Astrocyte (in vitro differentiated cells and primary cell): ENCODE data around the gene ALOX12. TPM values are rescaled to one million over a fixed set of nuclear protein-coding genes. Genes with fewer than 3 reads are reported as not detected.
A peak's percentile ranks its signal among the peaks of the same experiment; 100 is the strongest.
"Not testable (repeated sequence)": the region's sequence is repeated elsewhere in the genome, so short reads cannot be mapped to it uniquely, and the experiment has no call there.

Experiments
- DNase-seq: peaks from one replicate; pipeline ENCODE4 v3.0.0-alpha.2; 2010; ENCODE audit warnings: low read depth
- FAIRE-seq: peaks from 2 replicates; lab custom pipeline; 2011; peaks lifted over from hg19 to GRCh38; lab: Jason Lieb, UNC
- H2AFZ ChIP-seq: 2 replicates; pipeline ENCODE4 v1.6.0; 2012; ENCODE audit warnings: low read depth, low read length, inconsistent platforms
- H3K27ac ChIP-seq: 2 replicates; pipeline ENCODE4 v1.5.1; 2011; ENCODE audit warnings: low read depth, low read length, inconsistent platforms
- H3K27me3 ChIP-seq: 2 replicates; pipeline ENCODE4 v1.6.0; 2011; ENCODE audit warnings: low read length, inconsistent platforms; ENCODE audit not compliant: insufficient read depth
- H3K36me3 ChIP-seq: 2 replicates; pipeline ENCODE4 v1.5.1; 2011; ENCODE audit warnings: low read length, inconsistent platforms; ENCODE audit not compliant: insufficient read depth
- H3K4me1 ChIP-seq: 2 replicates; pipeline ENCODE4 v1.5.1; 2011; ENCODE audit warnings: low read length, inconsistent platforms; ENCODE audit not compliant: insufficient read depth
- H3K4me2 ChIP-seq: 2 replicates; pipeline ENCODE4 v1.6.0; 2012; ENCODE audit warnings: low read length, inconsistent platforms
- H3K4me3 ChIP-seq: 2 replicates; pipeline ENCODE4 v1.5.1; 2011; ENCODE audit warnings: low read depth, mild to moderate bottlenecking, low read length, inconsistent platforms; ENCODE audit not compliant: insufficient read depth
- H3K79me2 ChIP-seq: 2 replicates; pipeline ENCODE4 v1.6.0; 2012; ENCODE audit warnings: mild to moderate bottlenecking, low read length, inconsistent platforms; ENCODE audit not compliant: insufficient read depth
- H3K9ac ChIP-seq: 2 replicates; pipeline ENCODE4 v1.6.0; 2012; ENCODE audit warnings: mild to moderate bottlenecking, low read length, inconsistent platforms
- H3K9me3 ChIP-seq: 2 replicates; pipeline ENCODE4 v1.5.1; 2012; ENCODE audit warnings: low read depth, mild to moderate bottlenecking, low read length, inconsistent platforms; ENCODE audit not compliant: insufficient read depth
- H4K20me1 ChIP-seq: 2 replicates; pipeline ENCODE4 v1.6.0; 2012; ENCODE audit warnings: low read length, inconsistent platforms; ENCODE audit not compliant: insufficient read depth
- H3K27ac Mint-ChIP-seq: one replicate; pipeline ENCODE4 v1.8.0; 2021; ENCODE audit warnings: mild to moderate bottlenecking, mixed read lengths; ENCODE audit not compliant: unreplicated experiment
- H3K27me3 Mint-ChIP-seq: one replicate; pipeline ENCODE4 v1.8.0; 2021; ENCODE audit warnings: low read depth, mixed read lengths; ENCODE audit not compliant: unreplicated experiment
- H3K36me3 Mint-ChIP-seq: one replicate; pipeline ENCODE4 v1.8.0; 2021; ENCODE audit warnings: low read depth, mixed read lengths; ENCODE audit not compliant: unreplicated experiment
- H3K4me1 Mint-ChIP-seq: one replicate; pipeline ENCODE4 v1.8.0; 2021; ENCODE audit warnings: low read depth, mixed read lengths; ENCODE audit not compliant: unreplicated experiment
- H3K4me3 Mint-ChIP-seq: one replicate; pipeline ENCODE4 v1.8.0; 2021; ENCODE audit warnings: mild to moderate bottlenecking, moderate library complexity, mixed read lengths; ENCODE audit not compliant: unreplicated experiment
- H3K9me3 Mint-ChIP-seq: one replicate; pipeline ENCODE4 v1.8.0; 2021; ENCODE audit warnings: mild to moderate bottlenecking, mixed read lengths; ENCODE audit not compliant: unreplicated experiment
- CTCF ChIP-seq: IDR thresholded peaks from 2 replicates; pipeline ENCODE4 v1.5.1; 2011; ENCODE audit warnings: low read depth, mild to moderate bottlenecking, inconsistent platforms, low read length, moderate library complexity; ENCODE audit not compliant: insufficient read depth
- EZH2 ChIP-seq: IDR thresholded peaks from 2 replicates; pipeline ENCODE4 v1.6.1; 2012; ENCODE audit warnings: mild to moderate bottlenecking, low read length, inconsistent platforms; ENCODE audit not compliant: insufficient read depth
- total RNA-seq: library from RNA; stranded (reverse); gene quantifications from 2 replicates; pipeline ENCODE4 v1.2.1, GENCODE V29; 2021

Gene ALOX12
- total RNA-seq, 1 donor from 2014 or later: not detected

- Mint-ChIP-seq H3K36me3 (no peaks in the 10 kb centered on the region), H3K4me3 (no peak overlapping the region), H3K9me3 (no peaks in the 10 kb centered on the region), H3K27ac (no peak overlapping the region), H3K27me3 (peaks cover 6% of the 10 kb centered on the region), H3K4me1 (peaks cover 1% of the 10 kb centered on the region)
- Histone ChIP-seq H4K20me1 (no peaks in the 10 kb centered on the region), H3K4me1 (no peaks in the 10 kb centered on the region), H3K9me3 (no peaks in the 10 kb centered on the region), H3K36me3 (no peaks in the 10 kb centered on the region), H3K4me2 (no peak overlapping the region), H3K27ac (no peak overlapping the region), H3K27me3 (no peaks in the 10 kb centered on the region), H3K9ac (no peak overlapping the region), H2AFZ (no peak overlapping the region), H3K4me3 (no peak overlapping the region), H3K79me2 (no peaks in the 10 kb centered on the region)
- DNase-seq (peak; percentile 29), FAIRE-seq (no peak)
- TF ChIP-seq CTCF (no peak), EZH2 (no peak)
Observed at GRCh38 chr17:6989779-6990178, 6.1 kb upstream of the ALOX12 start.

- H3K9ac ChIP-seq, H3K4me1 Mint-ChIP-seq, H3K36me3 ChIP-seq, H3K27ac Mint-ChIP-seq, H3K27ac ChIP-seq, H3K27me3 Mint-ChIP-seq, H3K9me3 Mint-ChIP-seq, H2AFZ ChIP-seq, H3K4me3 Mint-ChIP-seq, H3K4me2 ChIP-seq, FAIRE-seq, H3K79me2 ChIP-seq, H3K4me1 ChIP-seq, H3K4me3 ChIP-seq, H3K9me3 ChIP-seq, H3K27me3 ChIP-seq, DNase-seq: not testable (repeated sequence)
- peaks cover 14% of the 10 kb centered on the region for H3K36me3 Mint-ChIP-seq
- H4K20me1 ChIP-seq: peaks cover 15% of the 10 kb centered on the region
Observed at GRCh38 chr17:6993613-6994056, 2.2 kb upstream of the ALOX12 start.

GRCh38 chr17:6994118-6994598, 1.7 kb upstream of the ALOX12 start:
- Mint-ChIP-seq H3K27me3 (peaks cover 5% of the 10 kb centered on the region), H3K36me3 (peaks cover 17% of the 10 kb centered on the region), H3K27ac (no peak overlapping the region), H3K4me1 (peaks cover 4% of the 10 kb centered on the region), H3K9me3 (no peaks in the 10 kb centered on the region), H3K4me3 (no peak overlapping the region)
- Histone ChIP-seq H3K4me1 (peaks cover 6% of the 10 kb centered on the region), H3K79me2 (no peaks in the 10 kb centered on the region), H3K9ac (no peak overlapping the region), H3K27me3 (no peaks in the 10 kb centered on the region), H3K9me3 (no peaks in the 10 kb centered on the region), H3K4me3 (no peak overlapping the region), H2AFZ (no peak overlapping the region), H3K27ac (no peak overlapping the region), H4K20me1 (peaks cover 15% of the 10 kb centered on the region), H3K36me3 (no peaks in the 10 kb centered on the region), H3K4me2 (no peak overlapping the region)
- DNase-seq: no peak
- FAIRE-seq: no peak
- no peak for TF ChIP-seq EZH2
